Measurements from ENCODE around the gene ZMYND15.

ZMYND15 gene

GRCh38 chr17:4741544-4741943, 1.9 kb downstream of the ZMYND15 start:
- peaks cover 0 to 24% (median 19%) of the 10 kb centered on the region in 5 donors for H3K4me1 ChIP-seq (ENCODE audit: control insufficient read depth in 5 of 5, insufficient read depth in 5 of 5, low read length in 5 of 5)
- no peak overlapping the region for H3K27ac ChIP-seq (ENCODE audit: low read depth, low read length)
- peaks cover 6 to 23% (median 10%) of the 10 kb centered on the region in 5 donors for H3K27me3 ChIP-seq (ENCODE audit: control insufficient read depth in 5 of 5, insufficient read depth in 4 of 5, low read length in 5 of 5)
- no peaks in the 10 kb centered on the region for H3K36me3 ChIP-seq (ENCODE audit: control insufficient read depth in 5 of 5, insufficient read depth in 5 of 5, low read length in 5 of 5)
- H3K4me3 ChIP-seq (ENCODE audit: low read depth in 1 of 5, low read length in 5 of 5), result no peak overlapping the region
- H3K9me3 ChIP-seq (ENCODE audit: control insufficient read depth in 5 of 5, low read length in 5 of 5), result no peaks in the 10 kb centered on the region
- no peak overlapping the region for H3K9ac ChIP-seq (ENCODE audit: low read length in 5 of 5)

- no peaks in the 10 kb centered on the region for H3K9me3 ChIP-seq (ENCODE audit: control insufficient read depth in 5 of 5, low read length in 5 of 5)
- peaks cover 6 to 23% (median 10%) of the 10 kb centered on the region in 5 donors for H3K27me3 ChIP-seq (ENCODE audit: control insufficient read depth in 5 of 5, insufficient read depth in 4 of 5, low read length in 5 of 5)
- peaks cover 0 to 20% (median 19%) of the 10 kb centered on the region in 5 donors for H3K4me1 ChIP-seq (ENCODE audit: control insufficient read depth in 5 of 5, insufficient read depth in 5 of 5, low read length in 5 of 5)
- H3K36me3 ChIP-seq (ENCODE audit: control insufficient read depth in 5 of 5, insufficient read depth in 5 of 5, low read length in 5 of 5), result no peaks in the 10 kb centered on the region
- no peak overlapping the region for H3K4me3 ChIP-seq (ENCODE audit: low read depth in 1 of 5, low read length in 5 of 5)
- no peak overlapping the region for H3K9ac ChIP-seq (ENCODE audit: low read length in 5 of 5)
- H3K27ac ChIP-seq (ENCODE audit: low read depth, low read length), result no peak overlapping the region
Measured at GRCh38 chr17:4742133-4742532, 2.5 kb downstream of the ZMYND15 start.

GRCh38 chr17:4742629-4743028, 3.0 kb downstream of the ZMYND15 start:
- no peak overlapping the region for H3K4me3 ChIP-seq (ENCODE audit: low read depth in 1 of 5, low read length in 5 of 5)
- peaks cover 6 to 23% (median 10%) of the 10 kb centered on the region in 5 donors for H3K27me3 ChIP-seq (ENCODE audit: control insufficient read depth in 5 of 5, insufficient read depth in 4 of 5, low read length in 5 of 5)
- H3K9me3 ChIP-seq (ENCODE audit: control insufficient read depth in 5 of 5, low read length in 5 of 5), result no peaks in the 10 kb centered on the region
- peaks cover 0 to 21% (median 19%) of the 10 kb centered on the region in 5 donors for H3K4me1 ChIP-seq (ENCODE audit: control insufficient read depth in 5 of 5, insufficient read depth in 5 of 5, low read length in 5 of 5)
- H3K27ac ChIP-seq (ENCODE audit: low read depth, low read length), result no peak overlapping the region
- H3K9ac ChIP-seq (ENCODE audit: low read length in 5 of 5), result no peak overlapping the region
- H3K36me3 ChIP-seq (ENCODE audit: control insufficient read depth in 5 of 5, insufficient read depth in 5 of 5, low read length in 5 of 5), result no peaks in the 10 kb centered on the region

- no peak overlapping the region for H3K27ac ChIP-seq (ENCODE audit: low read depth, low read length)
- no peaks in the 10 kb centered on the region for H3K36me3 ChIP-seq (ENCODE audit: control insufficient read depth in 5 of 5, insufficient read depth in 5 of 5, low read length in 5 of 5)
- peaks cover 0 to 24% (median 18%) of the 10 kb centered on the region in 5 donors for H3K4me1 ChIP-seq (ENCODE audit: control insufficient read depth in 5 of 5, insufficient read depth in 5 of 5, low read length in 5 of 5)
- peaks cover 6 to 23% (median 10%) of the 10 kb centered on the region in 5 donors for H3K27me3 ChIP-seq (ENCODE audit: control insufficient read depth in 5 of 5, insufficient read depth in 4 of 5, low read length in 5 of 5)
- H3K9ac ChIP-seq (ENCODE audit: low read length in 5 of 5), result no peak overlapping the region
- no peaks in the 10 kb centered on the region for H3K9me3 ChIP-seq (ENCODE audit: control insufficient read depth in 5 of 5, low read length in 5 of 5)
- no peak overlapping the region for H3K4me3 ChIP-seq (ENCODE audit: low read depth in 1 of 5, low read length in 5 of 5)
Measured at GRCh38 chr17:4743216-4743615, 3.6 kb downstream of the ZMYND15 start.

- Histone ChIP-seq H3K9ac (ENCODE audit: low read length in 5 of 5) (no peak overlapping the region), H3K9me3 (ENCODE audit: control insufficient read depth in 5 of 5, low read length in 5 of 5) (no peaks in the 10 kb centered on the region), H3K4me1 (ENCODE audit: control insufficient read depth in 5 of 5, insufficient read depth in 5 of 5, low read length in 5 of 5) (peaks cover 0 to 23% (median 16%) of the 10 kb centered on the region in 5 donors), H3K4me3 (ENCODE audit: low read depth in 1 of 5, low read length in 5 of 5) (no peak overlapping the region), H3K36me3 (ENCODE audit: control insufficient read depth in 5 of 5, insufficient read depth in 5 of 5, low read length in 5 of 5) (no peaks in the 10 kb centered on the region), H3K27ac (ENCODE audit: low read depth, low read length) (no peak overlapping the region), H3K27me3 (ENCODE audit: control insufficient read depth in 5 of 5, insufficient read depth in 4 of 5, low read length in 5 of 5) (peaks cover 6 to 22% (median 10%) of the 10 kb centered on the region in 5 donors)
Measured at GRCh38 chr17:4743898-4744297, 4.3 kb downstream of the ZMYND15 start.

- H3K9ac ChIP-seq (ENCODE audit: low read length in 5 of 5), result no peak overlapping the region
- H3K4me1 ChIP-seq (ENCODE audit: control insufficient read depth in 5 of 5, insufficient read depth in 5 of 5, low read length in 5 of 5), result peaks cover 0 to 14% (median 7%) of the 10 kb centered on the region in 5 donors
- no peaks in the 10 kb centered on the region for H3K36me3 ChIP-seq (ENCODE audit: control insufficient read depth in 5 of 5, insufficient read depth in 5 of 5, low read length in 5 of 5)
- H3K27me3 ChIP-seq (ENCODE audit: control insufficient read depth in 5 of 5, insufficient read depth in 4 of 5, low read length in 5 of 5), result peaks cover 6 to 22% (median 10%) of the 10 kb centered on the region in 5 donors
- no peak overlapping the region for H3K4me3 ChIP-seq (ENCODE audit: low read depth in 1 of 5, low read length in 5 of 5)
- no peaks in the 10 kb centered on the region for H3K9me3 ChIP-seq (ENCODE audit: control insufficient read depth in 5 of 5, low read length in 5 of 5)
- no peak overlapping the region for H3K27ac ChIP-seq (ENCODE audit: low read depth, low read length)
Measured at GRCh38 chr17:4744999-4745969, 5.7 kb downstream of the ZMYND15 start.

- Histone ChIP-seq H3K27ac (ENCODE audit: low read depth, low read length) (no peak overlapping the region), H3K4me3 (ENCODE audit: low read depth in 1 of 5, low read length in 5 of 5) (peak overlapping the region in 2 of 5 donors; percentile 21 to 22), H3K9ac (ENCODE audit: low read length in 5 of 5) (no peak overlapping the region), H3K9me3 (ENCODE audit: control insufficient read depth in 5 of 5, low read length in 5 of 5) (no peaks in the 10 kb centered on the region), H3K4me1 (ENCODE audit: control insufficient read depth in 5 of 5, insufficient read depth in 5 of 5, low read length in 5 of 5) (peaks cover 0 to 14% (median 7%) of the 10 kb centered on the region in 5 donors), H3K36me3 (ENCODE audit: control insufficient read depth in 5 of 5, insufficient read depth in 5 of 5, low read length in 5 of 5) (no peaks in the 10 kb centered on the region), H3K27me3 (ENCODE audit: control insufficient read depth in 5 of 5, insufficient read depth in 4 of 5, low read length in 5 of 5) (peaks cover 6 to 21% (median 14%) of the 10 kb centered on the region in 5 donors)
Measured at GRCh38 chr17:4747847-4748246, 8.2 kb downstream of the ZMYND15 start.

GRCh38 chr17:4748686-4749085, 9.1 kb downstream of the ZMYND15 start:
- peaks cover 0 to 14% (median 7%) of the 10 kb centered on the region in 5 donors for H3K4me1 ChIP-seq (ENCODE audit: control insufficient read depth in 5 of 5, insufficient read depth in 5 of 5, low read length in 5 of 5)
- H3K9me3 ChIP-seq (ENCODE audit: control insufficient read depth in 5 of 5, low read length in 5 of 5), result no peaks in the 10 kb centered on the region
- H3K27me3 ChIP-seq (ENCODE audit: control insufficient read depth in 5 of 5, insufficient read depth in 4 of 5, low read length in 5 of 5), result peaks cover 6 to 21% (median 15%) of the 10 kb centered on the region in 5 donors
- H3K9ac ChIP-seq (ENCODE audit: low read length in 5 of 5), result no peak overlapping the region
- no peak overlapping the region for H3K4me3 ChIP-seq (ENCODE audit: low read depth in 1 of 5, low read length in 5 of 5)
- H3K36me3 ChIP-seq (ENCODE audit: control insufficient read depth in 5 of 5, insufficient read depth in 5 of 5, low read length in 5 of 5), result no peaks in the 10 kb centered on the region
- no peak overlapping the region for H3K27ac ChIP-seq (ENCODE audit: low read depth, low read length)

GRCh38 chr17:4750606-4751005, 11.0 kb downstream of the ZMYND15 start:
- Histone ChIP-seq H3K4me1 (ENCODE audit: control insufficient read depth in 5 of 5, insufficient read depth in 5 of 5, low read length in 5 of 5) (peaks cover 0 to 12% (median 7%) of the 10 kb centered on the region in 5 donors), H3K27me3 (ENCODE audit: control insufficient read depth in 5 of 5, insufficient read depth in 4 of 5, low read length in 5 of 5) (peaks cover 0 to 13% (median 6%) of the 10 kb centered on the region in 5 donors), H3K4me3 (ENCODE audit: low read depth in 1 of 5, low read length in 5 of 5) (no peak overlapping the region), H3K36me3 (ENCODE audit: control insufficient read depth in 5 of 5, insufficient read depth in 5 of 5, low read length in 5 of 5) (no peaks in the 10 kb centered on the region), H3K27ac (ENCODE audit: low read depth, low read length) (no peak overlapping the region), H3K9me3 (ENCODE audit: control insufficient read depth in 5 of 5, low read length in 5 of 5) (no peaks in the 10 kb centered on the region), H3K9ac (ENCODE audit: low read length in 5 of 5) (no peak overlapping the region)

GRCh38 chr17:4751932-4752331, 12.3 kb downstream of the ZMYND15 start:
- Histone ChIP-seq H3K36me3 (ENCODE audit: control insufficient read depth in 5 of 5, insufficient read depth in 5 of 5, low read length in 5 of 5) (no peaks in the 10 kb centered on the region), H3K27me3 (ENCODE audit: control insufficient read depth in 5 of 5, insufficient read depth in 4 of 5, low read length in 5 of 5) (peaks cover 0 to 11% (median 6%) of the 10 kb centered on the region in 5 donors), H3K27ac (ENCODE audit: low read depth, low read length) (no peak overlapping the region), H3K4me3 (ENCODE audit: low read depth in 1 of 5, low read length in 5 of 5) (no peak overlapping the region), H3K9ac (ENCODE audit: low read length in 5 of 5) (no peak overlapping the region), H3K4me1 (ENCODE audit: control insufficient read depth in 5 of 5, insufficient read depth in 5 of 5, low read length in 5 of 5) (peaks cover 0 to 12% (median 7%) of the 10 kb centered on the region in 5 donors), H3K9me3 (ENCODE audit: control insufficient read depth in 5 of 5, low read length in 5 of 5) (no peaks in the 10 kb centered on the region)

Measured in subcutaneous abdominal adipose tissue (tissue), 5 donors.